Mucosa of rectum (tissue), 2 donors: ENCODE measurements around the gene SLC4A11.
A peak's percentile ranks its signal among the peaks of the same experiment; 100 is the strongest.

Source experiments
- H3K27ac ChIP-seq, 2 donors: one replicate each; pipeline ENCODE4 v1.7.0; 2013; ENCODE audit warnings: inconsistent platforms in 2 of 2, low read depth in 2 of 2, low read length in 2 of 2
- H3K27me3 ChIP-seq, 2 donors: one replicate each; pipeline ENCODE4 v1.7.0; 2013; ENCODE audit warnings: low read length in 2 of 2; ENCODE audit not compliant: control insufficient read depth in 2 of 2, insufficient read depth in 2 of 2
- H3K36me3 ChIP-seq, 2 donors: one replicate each; pipeline ENCODE4 v1.7.0; 2013; ENCODE audit warnings: low read length in 2 of 2; ENCODE audit not compliant: control insufficient read depth in 2 of 2, insufficient read depth in 2 of 2
- H3K4me1 ChIP-seq, 2 donors: one replicate each; pipeline ENCODE4 v1.7.0; 2013; ENCODE audit warnings: low read length in 2 of 2, mild to moderate bottlenecking in 1 of 2; ENCODE audit not compliant: control insufficient read depth in 2 of 2, insufficient read depth in 2 of 2
- H3K4me3 ChIP-seq, 2 donors: one replicate each; pipeline ENCODE4 v1.7.0; 2013; ENCODE audit warnings: low read length in 2 of 2
- H3K9ac ChIP-seq, 2 donors: one replicate each; pipeline ENCODE4 v1.7.0; 2013; ENCODE audit warnings: low read length in 2 of 2, low read depth in 1 of 2, mild to moderate bottlenecking in 1 of 2
- H3K9me3 ChIP-seq, 2 donors: one replicate each; pipeline ENCODE4 v1.7.0; 2013; ENCODE audit warnings: low read length in 2 of 2; ENCODE audit not compliant: control insufficient read depth in 2 of 2
- donor health status: healthy.
- donor health status: Normal muscosa, but diverticular disease.

SLC4A11 gene

GRCh38 chr20:3275064-3275935, 36.3 kb upstream of the SLC4A11 start:
- Histone ChIP-seq H3K9ac (no peak overlapping the region), H3K9me3 (no peaks in the 10 kb centered on the region), H3K27me3 (no peaks in the 10 kb centered on the region), H3K27ac (no peak overlapping the region), H3K36me3 (peaks cover 0 to 10% of the 10 kb centered on the region in 2 donors), H3K4me1 (no peaks in the 10 kb centered on the region), H3K4me3 (no peak overlapping the region)

DNA sequence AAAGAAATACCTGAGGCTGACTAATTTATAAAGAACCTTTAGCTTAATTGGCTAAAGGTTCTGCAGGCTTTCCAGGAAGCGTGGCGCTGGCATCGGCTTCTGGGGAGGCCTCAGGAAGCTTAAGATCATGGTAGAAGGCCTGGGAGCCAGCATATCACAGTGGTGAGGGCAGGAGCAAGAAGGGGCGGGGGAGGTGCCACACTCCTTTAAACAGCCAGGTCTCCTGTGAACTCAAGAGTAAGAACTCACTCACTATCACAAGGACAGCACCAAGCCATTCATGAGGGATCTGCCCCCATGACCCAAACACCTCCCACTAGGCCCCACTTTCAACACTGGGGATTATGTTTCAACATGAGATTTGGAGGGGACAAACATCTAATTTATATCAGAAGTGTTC, 34.4 kb upstream of the SLC4A11 start:
- Histone ChIP-seq H3K4me1 (no peaks in the 10 kb centered on the region), H3K27me3 (no peaks in the 10 kb centered on the region), H3K27ac (no peak overlapping the region), H3K36me3 (peaks cover 0 to 12% of the 10 kb centered on the region in 2 donors), H3K9ac (no peak overlapping the region), H3K4me3 (no peak overlapping the region), H3K9me3 (no peaks in the 10 kb centered on the region)

DNA sequence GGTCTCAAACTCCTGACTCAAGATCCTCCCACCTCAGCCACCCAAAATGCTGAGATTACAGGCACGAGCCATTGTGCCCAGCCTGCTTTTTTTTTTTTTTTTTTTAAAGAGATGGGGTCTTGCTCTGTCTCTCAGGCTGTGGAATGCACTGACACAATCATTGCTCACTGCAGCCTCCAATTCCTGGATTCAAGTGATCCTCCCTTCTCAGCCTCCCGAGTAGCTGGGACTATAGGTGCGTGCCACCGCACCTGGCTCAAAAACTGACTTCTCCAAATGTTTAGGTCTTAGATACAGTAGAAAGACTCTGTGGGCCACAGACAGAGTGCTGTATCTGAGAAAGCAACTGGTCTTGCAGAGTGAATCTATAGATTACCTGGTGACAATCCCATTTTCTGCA, 31.1 kb upstream of the SLC4A11 start:
- H3K9me3 ChIP-seq = no peaks in the 10 kb centered on the region
- H3K36me3 ChIP-seq = peaks cover 0 to 7% of the 10 kb centered on the region in 2 donors
- no peak overlapping the region for H3K27ac ChIP-seq
- H3K9ac ChIP-seq = no peak overlapping the region
- no peaks in the 10 kb centered on the region for H3K27me3 ChIP-seq
- no peak overlapping the region for H3K4me3 ChIP-seq
- no peaks in the 10 kb centered on the region for H3K4me1 ChIP-seq

DNA sequence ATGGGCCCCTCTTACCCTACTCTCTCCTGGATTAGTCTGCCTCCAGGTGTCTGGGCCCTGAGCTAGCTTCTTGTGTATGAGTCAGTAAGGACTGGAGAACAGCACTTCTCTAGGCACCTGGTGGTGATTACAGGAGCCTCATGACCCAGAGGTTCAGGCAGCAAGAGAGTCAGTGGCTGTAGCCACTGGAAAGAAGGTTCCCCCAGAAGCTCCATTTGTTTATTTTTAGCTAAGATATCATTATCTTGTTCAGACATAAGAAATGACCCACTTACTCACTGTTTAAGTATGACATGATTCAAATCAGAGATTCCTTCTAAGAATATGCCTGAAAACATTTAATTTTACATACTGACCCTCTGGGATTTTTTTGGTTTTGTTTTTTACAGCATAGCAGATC, 23.6 kb upstream of the SLC4A11 start:
- H3K27me3 ChIP-seq = no peaks in the 10 kb centered on the region
- no peak overlapping the region for H3K9ac ChIP-seq
- H3K36me3 ChIP-seq = peaks cover 6 to 14% of the 10 kb centered on the region in 2 donors
- no peak overlapping the region for H3K4me3 ChIP-seq
- H3K4me1 ChIP-seq = no peaks in the 10 kb centered on the region
- H3K9me3 ChIP-seq = no peaks in the 10 kb centered on the region
- no peak overlapping the region for H3K27ac ChIP-seq

DNA sequence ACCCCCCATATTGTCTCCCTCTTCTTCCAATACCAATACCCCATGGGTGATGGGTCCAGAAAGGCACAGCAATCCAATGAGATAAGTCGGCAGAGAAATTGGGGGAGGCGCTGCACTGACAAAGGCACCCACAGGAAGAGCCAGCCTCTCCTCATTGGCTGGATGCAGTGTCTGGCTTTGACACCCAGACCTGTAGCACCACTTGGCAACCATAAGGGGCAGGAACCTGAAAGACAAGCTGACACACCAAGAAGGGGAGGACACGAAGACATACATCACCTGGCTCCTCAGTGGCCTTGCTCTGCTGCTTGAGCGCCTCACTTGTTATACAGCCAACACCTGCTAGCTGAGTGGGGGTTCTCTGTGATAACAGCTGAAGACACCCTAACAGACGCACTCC, 19.4 kb upstream of the SLC4A11 start:
- H3K9me3 ChIP-seq = no peaks in the 10 kb centered on the region
- no peak overlapping the region for H3K27ac ChIP-seq
- no peak overlapping the region for H3K4me3 ChIP-seq
- H3K9ac ChIP-seq = no peak overlapping the region
- peaks cover 4 to 13% of the 10 kb centered on the region in 2 donors for H3K36me3 ChIP-seq
- H3K27me3 ChIP-seq = no peaks in the 10 kb centered on the region
- H3K4me1 ChIP-seq = no peaks in the 10 kb centered on the region

GRCh38 chr20:3255728-3256127, 16.7 kb upstream of the SLC4A11 start:
- Histone ChIP-seq H3K36me3 (peaks cover 4 to 13% of the 10 kb centered on the region in 2 donors), H3K4me3 (no peak overlapping the region), H3K4me1 (no peaks in the 10 kb centered on the region), H3K27me3 (peaks cover 0 to 5% of the 10 kb centered on the region in 2 donors), H3K9me3 (no peaks in the 10 kb centered on the region), H3K27ac (no peak overlapping the region), H3K9ac (no peak overlapping the region)

- no peaks in the 10 kb centered on the region for H3K9me3 ChIP-seq
- H3K9ac ChIP-seq = no peak overlapping the region
- peaks cover 16 to 21% of the 10 kb centered on the region in 2 donors for H3K27me3 ChIP-seq
- H3K27ac ChIP-seq = no peak overlapping the region
- H3K4me1 ChIP-seq = peaks cover 0 to 3% of the 10 kb centered on the region in 2 donors
- H3K36me3 ChIP-seq = peaks cover 0 to 8% of the 10 kb centered on the region in 2 donors
- H3K4me3 ChIP-seq = no peak overlapping the region
Measured at GRCh38 chr20:3251806-3252205, 12.8 kb upstream of the SLC4A11 start.

DNA sequence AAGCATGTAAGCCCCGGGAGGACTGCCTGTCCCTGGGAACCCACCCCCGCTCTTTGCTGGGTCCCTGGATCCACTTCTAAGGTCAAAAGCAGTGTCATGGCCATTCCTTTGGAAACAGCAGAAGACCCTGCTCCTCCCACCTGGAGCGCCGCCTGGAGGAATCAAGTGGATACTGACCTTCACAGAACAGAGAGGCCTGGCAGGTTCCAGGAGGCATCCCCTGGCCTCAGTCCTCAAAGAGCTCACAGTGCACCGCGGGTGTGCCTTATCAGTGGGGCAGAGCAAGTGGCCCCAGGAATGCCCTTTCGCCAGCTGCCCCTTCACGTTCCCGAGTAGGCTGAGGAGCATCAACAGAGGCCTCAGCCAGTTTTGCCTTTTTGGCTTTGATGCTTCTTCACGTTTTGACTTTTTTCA, 11.1 kb upstream of the SLC4A11 start:
- H3K27me3 ChIP-seq = peaks cover 16 to 21% of the 10 kb centered on the region in 2 donors
- H3K4me1 ChIP-seq = peaks cover 0 to 3% of the 10 kb centered on the region in 2 donors
- peaks cover 0 to 2% of the 10 kb centered on the region in 2 donors for H3K36me3 ChIP-seq

GRCh38 chr20:3248993-3249347, 10.0 kb upstream of the SLC4A11 start:
- no peaks in the 10 kb centered on the region for H3K9me3 ChIP-seq
- H3K9ac ChIP-seq = no peak overlapping the region
- no peaks in the 10 kb centered on the region for H3K36me3 ChIP-seq
- H3K4me1 ChIP-seq = peaks cover 0 to 3% of the 10 kb centered on the region in 2 donors
- peaks cover 16 to 21% of the 10 kb centered on the region in 2 donors for H3K27me3 ChIP-seq
- no peak overlapping the region for H3K4me3 ChIP-seq
- H3K27ac ChIP-seq = no peak overlapping the region

More for the DNA sequence above, 11.1 kb upstream of the SLC4A11 start:
- Histone ChIP-seq H3K9ac (no peak overlapping the region), H3K27ac (no peak overlapping the region), H3K4me3 (no peak overlapping the region), H3K9me3 (no peaks in the 10 kb centered on the region)

DNA sequence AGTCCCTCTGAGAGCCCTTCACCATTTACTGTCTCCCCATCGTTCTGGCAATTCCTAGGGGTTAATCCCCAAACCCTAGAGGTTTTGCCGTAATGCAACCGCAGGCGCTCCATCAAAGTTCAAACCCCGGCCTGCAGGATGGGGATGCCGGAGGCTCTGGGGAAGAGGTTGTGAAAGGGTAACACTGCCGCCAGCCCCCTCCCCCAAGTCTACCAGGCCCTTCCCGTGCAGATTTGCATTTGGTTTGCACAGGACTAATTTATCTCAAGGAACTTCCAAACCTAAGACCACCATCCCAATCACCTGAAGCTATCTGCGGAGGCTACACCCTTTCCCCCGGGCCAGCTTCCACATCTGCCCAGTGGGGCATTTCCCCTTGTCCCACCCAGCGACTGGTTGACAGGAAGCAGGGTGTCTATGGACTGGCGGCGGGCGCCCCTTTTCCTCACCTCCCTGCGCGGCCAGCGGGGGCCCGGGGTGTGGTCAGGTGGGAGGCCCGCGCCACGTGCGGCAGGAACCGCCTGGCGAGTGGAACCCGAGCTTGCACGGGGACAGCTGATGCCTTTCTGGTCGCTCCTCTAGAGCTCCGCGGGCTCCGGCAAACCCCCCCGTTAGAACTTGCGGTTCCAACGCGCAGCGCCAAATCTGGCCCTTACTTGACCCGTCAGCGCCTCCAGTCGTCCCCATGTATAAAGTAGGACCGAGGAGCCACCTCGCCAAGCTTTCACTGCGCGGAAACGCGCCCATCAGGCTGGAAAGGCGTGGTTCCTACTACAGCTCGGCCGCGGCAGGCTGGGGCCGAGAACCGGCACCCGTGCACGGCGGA, 9.4 kb upstream of the SLC4A11 start:
- Histone ChIP-seq H3K9me3 (no peaks in the 10 kb centered on the region), H3K27me3 (peaks cover 16 to 21% of the 10 kb centered on the region in 2 donors), H3K4me3 (peak overlapping the region in 1 of 2 donors; percentile 31), H3K27ac (no peak overlapping the region), H3K36me3 (no peaks in the 10 kb centered on the region), H3K4me1 (peaks cover 0 to 3% of the 10 kb centered on the region in 2 donors), H3K9ac (no peak overlapping the region)
